ENCODE measurements around the gene PTPA. TPM values are rescaled to one million over a fixed set of nuclear protein-coding genes. Genes with fewer than 3 reads are reported as not detected.

The PTPA gene
- total RNA-seq: 10 to 100 TPM; 83.0 to 94.5 TPM

DNA sequence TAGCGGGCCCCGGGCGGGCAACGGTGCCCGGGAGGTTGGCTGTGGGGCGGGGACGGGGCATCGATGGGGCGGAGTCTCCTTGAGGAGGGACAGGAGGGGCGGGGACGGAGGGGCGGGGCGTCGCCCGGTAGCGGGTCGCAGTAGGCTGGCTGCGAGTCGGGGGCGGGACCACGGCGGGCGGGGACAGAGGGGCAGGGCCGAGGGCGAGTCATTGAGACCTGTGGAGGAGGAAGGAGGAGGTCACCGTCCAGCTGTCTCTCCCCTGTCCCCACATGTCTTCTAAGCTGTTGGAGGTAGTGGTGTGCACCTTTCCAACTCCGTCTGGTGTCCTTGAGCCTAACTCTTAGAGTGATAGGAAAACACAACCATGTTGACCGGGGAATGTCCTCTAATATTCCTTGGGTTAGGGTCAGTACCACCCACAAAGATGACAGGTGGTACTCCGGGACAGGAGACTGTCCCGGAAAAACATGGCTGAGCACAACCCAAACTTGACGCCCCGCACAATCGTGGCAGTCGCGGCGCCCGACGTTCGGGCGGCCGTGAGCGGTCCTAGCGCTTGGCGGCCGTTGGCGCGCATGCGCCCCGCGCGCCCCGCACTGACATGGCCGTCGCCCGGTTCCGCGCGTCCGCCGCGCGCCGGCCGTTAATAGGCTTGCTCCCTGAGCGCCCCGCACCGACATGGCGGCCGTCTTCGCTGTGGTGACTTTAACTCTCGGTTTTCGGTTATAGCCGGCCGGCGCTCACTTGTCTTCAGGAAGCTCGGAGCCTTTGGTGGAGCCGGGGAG is at the start of gene PTPA, which contains the start of gene CRAT:
Gene PTPA (plus strand): TSS at position 676 of the 788 bp plus-strand sequence. CDS start 186 bp downstream, outside the sequence.
Gene CRAT (minus strand): TSS at position 54 of the 788 bp plus-strand sequence. CDS start 284 bp downstream, outside the sequence.
- CTCF ChIA-PET: interaction anchor here (1.0 to 2.6 kb wide), 4 partner anchors 20 to 295 kb away, joined by 3 to 8 read pairs (median 4); partner anchors contain the start of gene DOLPP1
- peak within 1 kb of the TSS; percentile 87 for H3K4me3 Mint-ChIP-seq
- no peaks in the 10 kb centered on the region for H3K36me3 Mint-ChIP-seq (ENCODE audit: low read depth)
- no peaks in the 10 kb centered on the region for H3K9me3 Mint-ChIP-seq
- intact Hi-C loops (cut with micrococcal nuclease): loop anchor here (1.0 to 5.0 kb wide), 5 partner anchors 29 to 294 kb away; partner anchors contain the start of genes DOLPP1, ENDOG, MIGA2 and SH3GLB2
- H3K27me3 Mint-ChIP-seq (ENCODE audit: low read depth): no peaks in the 10 kb centered on the region
- peaks cover 38% of the 10 kb centered on the region for H3K4me1 Mint-ChIP-seq (ENCODE audit: low read depth)
- peak; percentile 99 for DNase-seq
- H3K27ac Mint-ChIP-seq: peak within 1 kb of the TSS; percentile 93

DNA sequence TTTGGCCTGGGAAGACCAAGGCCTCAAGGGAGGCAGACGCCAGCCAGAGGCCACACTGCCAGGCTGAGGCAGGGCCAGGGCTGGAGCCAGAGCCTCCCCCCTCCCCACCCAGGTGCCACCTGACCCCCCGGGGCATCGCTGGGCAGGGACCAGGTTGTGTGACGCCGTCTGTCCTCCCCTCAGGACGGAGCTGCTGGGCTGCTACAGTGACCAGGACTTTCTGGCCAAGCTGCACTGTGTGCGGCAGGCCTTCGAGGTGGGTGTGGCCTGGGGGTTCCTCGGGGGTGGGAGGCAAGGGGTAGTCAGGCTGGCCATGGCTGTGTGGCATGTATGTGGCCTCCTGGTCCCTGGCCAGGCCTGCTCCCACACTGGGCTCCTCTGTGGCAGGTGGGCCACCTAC is 48.2 kb upstream of the PTPA start:
- CTCF ChIA-PET: no interaction called here
- Mint-ChIP-seq H3K9me3 (no peaks in the 10 kb centered on the region), H3K4me3 (no peak overlapping the region), H3K27ac (no peak overlapping the region), H3K4me1 (ENCODE audit: low read depth) (peaks cover under 1% of the 10 kb centered on the region), H3K36me3 (ENCODE audit: low read depth) (peaks cover 9% of the 10 kb centered on the region), H3K27me3 (ENCODE audit: low read depth) (no peaks in the 10 kb centered on the region)
- DNase-seq: no peak
- intact Hi-C loops (cut with micrococcal nuclease): no loop called here

DNA sequence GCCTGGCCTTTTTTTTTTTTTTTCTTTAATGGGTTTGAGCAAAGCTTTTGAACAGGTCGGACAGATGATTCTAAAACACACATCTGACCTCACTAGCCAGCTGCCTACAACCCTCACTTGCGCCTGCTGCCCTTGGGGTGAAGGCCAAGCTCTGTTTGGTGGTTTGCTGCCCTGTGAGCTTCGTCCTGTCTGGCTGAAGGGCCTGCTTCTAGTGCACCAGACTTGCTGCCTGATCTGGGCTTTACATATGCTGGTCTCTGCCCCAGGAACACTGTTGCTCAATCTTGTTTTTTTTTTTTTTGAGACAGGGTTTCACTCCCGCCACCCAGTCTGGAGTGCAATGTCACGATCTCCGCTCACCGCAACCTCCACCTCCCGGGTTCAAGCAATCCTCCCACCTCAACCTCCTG is 46.7 kb upstream of the PTPA start:
- H3K9me3 Mint-ChIP-seq: no peaks in the 10 kb centered on the region
- peaks cover 14% of the 10 kb centered on the region for H3K4me1 Mint-ChIP-seq (ENCODE audit: low read depth)
- H3K36me3 Mint-ChIP-seq (ENCODE audit: low read depth): peaks cover 7% of the 10 kb centered on the region
- intact Hi-C loops (cut with micrococcal nuclease): no loop called here
- H3K4me3 Mint-ChIP-seq: no peak overlapping the region
- H3K27me3 Mint-ChIP-seq (ENCODE audit: low read depth): no peaks in the 10 kb centered on the region
- no peak overlapping the region for H3K27ac Mint-ChIP-seq
- DNase-seq: no peak
- CTCF ChIA-PET: no interaction called here

DNA sequence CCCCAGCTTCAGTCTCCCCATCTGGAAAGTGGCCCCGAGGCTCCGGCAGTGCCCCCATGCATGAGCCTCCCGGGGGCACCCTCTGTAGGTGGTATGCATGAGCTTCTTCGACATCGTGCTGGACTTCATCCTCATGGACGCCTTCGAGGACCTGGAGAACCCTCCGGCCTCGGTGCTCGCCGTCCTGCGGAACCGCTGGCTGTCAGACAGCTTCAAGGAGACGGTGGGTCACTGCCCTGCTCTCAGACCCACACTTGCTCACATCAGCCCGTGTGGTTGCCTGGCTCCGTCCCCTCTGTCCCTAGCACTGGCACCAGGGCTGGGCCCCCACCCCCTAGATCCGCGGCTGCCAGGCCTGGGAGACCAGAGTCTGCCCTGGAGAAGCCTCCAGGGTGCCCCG is 43.1 kb upstream of the PTPA start:
- CTCF ChIA-PET: interaction anchor here (0.6 kb wide), 1 partner anchor 310 kb away, joined by 4 read pairs; no protein-coding TSS in a partner anchor
- Mint-ChIP-seq H3K36me3 (ENCODE audit: low read depth) (peaks cover 5% of the 10 kb centered on the region), H3K27ac (peak overlapping the region; percentile 80), H3K4me1 (ENCODE audit: low read depth) (peaks cover 26% of the 10 kb centered on the region), H3K27me3 (ENCODE audit: low read depth) (no peaks in the 10 kb centered on the region), H3K9me3 (no peaks in the 10 kb centered on the region), H3K4me3 (no peak overlapping the region)
- DNase-seq: no peak
- intact Hi-C loops (cut with micrococcal nuclease): no loop called here

GRCh38 chr9:129068990-129069861 is 42.0 kb upstream of the PTPA start:
- DNase-seq: peak; percentile 65
- Mint-ChIP-seq H3K4me1 (ENCODE audit: low read depth) (peaks cover 26% of the 10 kb centered on the region), H3K36me3 (ENCODE audit: low read depth) (peaks cover 3% of the 10 kb centered on the region), H3K9me3 (no peaks in the 10 kb centered on the region), H3K4me3 (peak overlapping the region; percentile 26), H3K27ac (peak overlapping the region; percentile 80), H3K27me3 (ENCODE audit: low read depth) (no peaks in the 10 kb centered on the region)
- CTCF ChIA-PET: interaction anchor here (0.6 to 1.4 kb wide), 2 partner anchors 10 to 206 kb away, joined by 4 read pairs; no protein-coding TSS in a partner anchor
- intact Hi-C loops (cut with micrococcal nuclease): loop anchor here (1.0 kb wide), 1 partner anchor 12 kb away; the partner anchor contains the start of gene DOLPP1

- CTCF ChIA-PET: interaction anchor here (0.6 to 1.4 kb wide), 2 partner anchors 9 to 207 kb away, joined by 4 read pairs; no protein-coding TSS in a partner anchor
- no peak overlapping the region for H3K4me3 Mint-ChIP-seq
- H3K36me3 Mint-ChIP-seq (ENCODE audit: low read depth): peaks cover 3% of the 10 kb centered on the region
- no peak for DNase-seq
- no peaks in the 10 kb centered on the region for H3K27me3 Mint-ChIP-seq (ENCODE audit: low read depth)
- intact Hi-C loops (cut with micrococcal nuclease): loop anchor here (1.0 kb wide), 1 partner anchor 11 kb away; the partner anchor contains the start of gene DOLPP1
- no peak overlapping the region for H3K27ac Mint-ChIP-seq
- H3K9me3 Mint-ChIP-seq: no peaks in the 10 kb centered on the region
- peaks cover 26% of the 10 kb centered on the region for H3K4me1 Mint-ChIP-seq (ENCODE audit: low read depth)
Observed at GRCh38 chr9:129069862-129070641, 41.2 kb upstream of the PTPA start.

DNA sequence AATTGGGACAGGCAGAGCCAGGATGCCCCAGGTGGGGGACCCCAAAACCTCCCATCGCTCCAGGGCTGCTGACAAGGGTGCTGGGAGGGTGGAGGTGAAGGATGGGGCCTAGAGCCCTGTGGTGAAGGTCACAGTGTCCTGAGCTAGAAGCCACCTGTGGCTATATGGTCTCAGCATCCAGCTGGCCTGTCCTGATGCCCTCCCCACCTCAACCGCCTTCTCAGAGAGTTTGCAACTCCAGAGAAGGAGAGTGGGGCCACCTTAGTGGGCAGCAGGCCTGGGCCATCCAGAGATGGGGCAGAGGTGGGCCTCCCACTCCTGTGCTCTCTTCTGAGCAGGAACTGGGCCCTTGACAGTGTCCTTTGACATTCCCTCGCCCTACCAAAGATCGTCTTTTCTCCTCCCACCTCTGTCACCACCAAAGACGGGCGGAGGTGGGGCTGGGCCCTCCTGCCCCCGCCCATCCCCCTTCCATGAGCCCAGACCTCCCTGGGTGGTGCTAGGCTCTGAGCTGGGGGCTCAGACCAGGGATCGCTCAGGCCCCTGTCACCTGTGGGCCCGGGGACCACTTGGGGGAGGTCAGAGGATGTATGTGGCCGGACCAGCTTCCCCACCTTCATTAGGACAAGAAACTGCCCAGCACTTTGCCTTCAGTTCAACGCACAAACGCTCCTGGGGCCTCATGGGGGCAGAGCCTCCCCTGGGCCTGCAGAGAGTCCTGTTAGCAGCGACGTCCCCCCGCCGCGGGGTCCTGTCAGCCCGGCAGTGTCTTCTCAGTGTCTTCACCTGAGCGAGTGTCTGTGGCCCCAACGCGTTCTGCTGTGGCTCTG is 40.3 kb upstream of the PTPA start:
- H3K27me3 Mint-ChIP-seq (ENCODE audit: low read depth): no peaks in the 10 kb centered on the region
- peaks cover 26% of the 10 kb centered on the region for H3K4me1 Mint-ChIP-seq (ENCODE audit: low read depth)
- intact Hi-C loops (cut with micrococcal nuclease): no loop called here
- CTCF ChIA-PET: no interaction called here
- no peaks in the 10 kb centered on the region for H3K9me3 Mint-ChIP-seq
- DNase-seq: no peak
- H3K4me3 Mint-ChIP-seq: no peak overlapping the region
- no peaks in the 10 kb centered on the region for H3K36me3 Mint-ChIP-seq (ENCODE audit: low read depth)
- no peak overlapping the region for H3K27ac Mint-ChIP-seq

DNA sequence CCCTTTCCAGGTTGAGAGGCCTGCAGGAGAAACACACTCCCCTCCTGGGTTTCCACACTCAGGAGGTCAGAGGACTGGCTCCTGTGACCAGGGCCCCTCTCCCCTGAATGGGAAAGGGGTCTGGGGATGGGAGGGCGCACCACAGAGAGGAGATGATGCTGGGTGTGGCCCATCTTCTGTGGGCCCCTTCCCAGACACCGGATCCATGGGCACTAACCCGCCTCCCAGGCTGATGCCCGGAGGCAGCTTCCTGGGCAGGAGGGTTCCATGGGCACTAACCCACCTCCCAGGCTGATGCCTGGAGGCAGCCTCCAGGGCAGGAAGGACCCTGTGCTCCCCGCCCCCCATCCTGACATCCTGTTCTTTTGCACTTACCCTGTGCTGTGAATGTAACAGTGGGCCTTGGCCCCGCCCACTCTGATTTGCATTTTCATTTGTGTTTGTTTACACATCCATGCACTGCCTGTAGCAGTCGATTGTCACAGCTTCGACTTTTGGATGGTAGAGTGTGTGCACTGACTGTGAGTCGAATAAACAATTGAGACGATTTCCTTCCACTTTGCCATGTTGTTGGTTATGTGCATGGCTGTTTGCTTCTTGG is 39.6 kb upstream of the PTPA start:
- Mint-ChIP-seq H3K27me3 (ENCODE audit: low read depth) (no peaks in the 10 kb centered on the region), H3K27ac (no peak overlapping the region), H3K4me3 (no peak overlapping the region), H3K9me3 (no peaks in the 10 kb centered on the region), H3K4me1 (ENCODE audit: low read depth) (peaks cover 26% of the 10 kb centered on the region), H3K36me3 (ENCODE audit: low read depth) (no peaks in the 10 kb centered on the region)
- CTCF ChIA-PET: no interaction called here
- peak; percentile 32 for DNase-seq
- intact Hi-C loops (cut with micrococcal nuclease): no loop called here

DNA sequence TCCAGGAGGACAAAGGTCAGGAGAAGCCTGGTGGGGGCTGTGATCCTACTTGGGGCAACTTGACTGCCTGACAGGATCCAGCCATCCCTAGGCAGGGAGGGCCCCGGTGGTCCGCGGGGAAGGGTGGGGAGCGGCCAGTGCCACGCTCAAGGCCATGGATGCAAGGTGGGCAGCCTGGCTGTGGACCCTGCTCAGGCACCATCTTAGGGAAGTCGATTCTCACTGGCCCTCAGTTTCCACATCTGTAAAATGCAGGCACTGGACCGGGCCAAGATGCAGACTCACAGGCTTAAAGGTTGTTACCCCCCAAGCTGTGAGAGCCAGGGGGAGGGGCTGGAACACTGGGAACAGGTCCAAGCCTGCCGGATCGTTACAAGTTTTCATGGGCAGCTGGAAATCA is 39.0 kb upstream of the PTPA start:
- CTCF ChIA-PET: interaction anchor here (0.6 kb wide), 1 partner anchor 96 kb away, joined by 3 read pairs; no protein-coding TSS in a partner anchor
- Mint-ChIP-seq H3K27ac (no peak overlapping the region), H3K36me3 (ENCODE audit: low read depth) (no peaks in the 10 kb centered on the region), H3K4me3 (no peak overlapping the region), H3K4me1 (ENCODE audit: low read depth) (peaks cover 26% of the 10 kb centered on the region), H3K9me3 (no peaks in the 10 kb centered on the region), H3K27me3 (ENCODE audit: low read depth) (no peaks in the 10 kb centered on the region)
- no peak for DNase-seq
- intact Hi-C loops (cut with micrococcal nuclease): no loop called here

DNA sequence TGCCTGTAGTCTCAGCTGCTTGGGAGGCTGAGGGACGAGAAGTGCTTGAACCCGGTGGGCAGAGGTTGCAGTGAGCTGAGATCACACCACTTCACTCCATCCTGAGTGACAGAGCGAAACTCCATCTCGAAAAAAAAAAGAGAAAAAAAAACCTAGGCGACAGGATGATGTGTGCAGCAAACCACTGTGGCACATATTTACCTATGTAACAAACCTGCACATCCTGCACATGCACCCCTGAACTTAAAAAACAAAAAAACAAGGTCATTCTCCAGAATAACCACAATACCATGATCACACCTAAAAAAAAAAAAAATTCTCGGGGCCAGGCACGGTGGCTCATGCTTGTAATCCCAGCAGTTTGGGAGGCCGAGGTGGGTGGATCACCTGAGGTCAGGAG is 37.8 kb upstream of the PTPA start:
- intact Hi-C loops (cut with micrococcal nuclease): no loop called here
- no peak overlapping the region for H3K27ac Mint-ChIP-seq
- CTCF ChIA-PET: no interaction called here
- no peaks in the 10 kb centered on the region for H3K27me3 Mint-ChIP-seq (ENCODE audit: low read depth)
- no peaks in the 10 kb centered on the region for H3K36me3 Mint-ChIP-seq (ENCODE audit: low read depth)
- H3K4me3 Mint-ChIP-seq: no peak overlapping the region
- peaks cover 22% of the 10 kb centered on the region for H3K4me1 Mint-ChIP-seq (ENCODE audit: low read depth)
- DNase-seq: no peak
- H3K9me3 Mint-ChIP-seq: no peaks in the 10 kb centered on the region

- H3K36me3 Mint-ChIP-seq (ENCODE audit: low read depth): no peaks in the 10 kb centered on the region
- no peak overlapping the region for H3K4me3 Mint-ChIP-seq
- DNase-seq: no peak
- intact Hi-C loops (cut with micrococcal nuclease): no loop called here
- H3K27me3 Mint-ChIP-seq (ENCODE audit: low read depth): no peaks in the 10 kb centered on the region
- H3K9me3 Mint-ChIP-seq: no peaks in the 10 kb centered on the region
- CTCF ChIA-PET: no interaction called here
- peaks cover 15% of the 10 kb centered on the region for H3K4me1 Mint-ChIP-seq (ENCODE audit: low read depth)
- H3K27ac Mint-ChIP-seq: no peak overlapping the region
Observed at GRCh38 chr9:129074106-129074505, 37.1 kb upstream of the PTPA start.

Measured in activated naive CD4-positive, alpha-beta T cell treated with anti-CD3 and anti-CD28 coated beads for 36 hours (primary cell).